Brain microvascular endothelial cell (primary cell): ENCODE measurements around the gene UTP11.
"Not testable (repeated sequence)": the region's sequence is repeated elsewhere in the genome, so short reads cannot be mapped to it uniquely, and the experiment has no call there.

Source experiments
- DNase-seq: peaks from one replicate; pipeline ENCODE4 v3.0.0-alpha.2; 2020
- H3K27ac ChIP-seq: fragments of 250-450 bp; sonication (Bioruptor Pico); 2 replicates; pipeline ENCODE4 v1.5.1; 2020; ENCODE audit warnings: mild to moderate bottlenecking, moderate library complexity
- H3K27me3 ChIP-seq: fragments of 250-450 bp; sonication (Bioruptor Pico); replicated peaks from 2 replicates; pipeline ENCODE4 v1.5.1; 2020; ENCODE audit warnings: mild to moderate bottlenecking
- H3K36me3 ChIP-seq: fragments of 250-450 bp; sonication (Bioruptor Pico); replicated peaks from 2 replicates; pipeline ENCODE4 v1.5.1; 2020; ENCODE audit warnings: mild to moderate bottlenecking
- H3K4me3 ChIP-seq: 2 replicates; pipeline ENCODE4 v1.5.1; 2011; ENCODE audit warnings: low read depth, mild to moderate bottlenecking, control low read depth, low read length, moderate library complexity
- CTCF ChIP-seq: IDR thresholded peaks from 2 replicates; pipeline ENCODE4 v1.5.1; 2011; ENCODE audit warnings: low read depth, mild to moderate bottlenecking, moderate library complexity, low read length, control low read depth, inconsistent platforms; ENCODE audit errors: missing control alignments
- in situ Hi-C: cut with HindIII; loops from 2 replicates; pipeline ENCODE4 v1.10.0; 2017; ENCODE audit warnings: low sequenced_read_pairs, low pct_ligation_motif_present

The UTP11 gene

GRCh38 chr1:38030596-38031512 lies 18.3 kb downstream of the UTP11 start:
- Histone ChIP-seq H3K4me3 (no peak overlapping the region), H3K36me3 (peaks cover 4% of the 10 kb centered on the region), H3K27ac (no peak overlapping the region), H3K27me3 (no peaks in the 10 kb centered on the region)
- DNase-seq, result no peak
- in situ Hi-C loops, result loop anchor here (25.0 kb wide), 1 partner anchor 781 kb away; no protein-coding TSS in a partner anchor
- TF ChIP-seq CTCF, result no peak

- H3K27me3 ChIP-seq, result no peaks in the 10 kb centered on the region
- in situ Hi-C loops, result loop anchor here (25.0 kb wide), 1 partner anchor 781 kb away; no protein-coding TSS in a partner anchor
- DNase-seq, result no peak
- H3K27ac ChIP-seq, result no peak overlapping the region
- H3K36me3 ChIP-seq, result no peaks in the 10 kb centered on the region
- no peak for TF ChIP-seq CTCF
- no peak overlapping the region for H3K4me3 ChIP-seq
These were observed 19.0 kb downstream of the UTP11 start for GRCh38 chr1:38031513-38031866.

- not testable (repeated sequence) for H3K36me3 ChIP-seq
- in situ Hi-C loops, result loop anchor here (25.0 kb wide), 1 partner anchor 779 kb away; no protein-coding TSS in a partner anchor
These were observed 20.5 kb downstream of the UTP11 start for GRCh38 chr1:38032992-38033391.

GRCh38 chr1:38034871-38035270 lies 22.3 kb downstream of the UTP11 start:
- DNase-seq, result no peak
- no peak for TF ChIP-seq CTCF
- Histone ChIP-seq H3K36me3 (no peaks in the 10 kb centered on the region), H3K4me3 (no peak overlapping the region), H3K27me3 (no peaks in the 10 kb centered on the region), H3K27ac (no peak overlapping the region)
- in situ Hi-C loops, result loop anchor here (25.0 kb wide), 1 partner anchor 777 kb away; no protein-coding TSS in a partner anchor

More at GRCh38 chr1:38032992-38033391, 20.5 kb downstream of the UTP11 start:
- not testable (repeated sequence) for H3K4me3 ChIP-seq, H3K27ac ChIP-seq, DNase-seq, H3K27me3 ChIP-seq

- no peak for DNase-seq
- peak; percentile 64 for TF ChIP-seq CTCF
- in situ Hi-C loops, result loop anchor here (25.0 kb wide), 1 partner anchor 775 kb away; no protein-coding TSS in a partner anchor
These were observed 24.8 kb downstream of the UTP11 start for GRCh38 chr1:38037221-38037939.

GRCh38 chr1:38038861-38039260 lies 26.3 kb downstream of the UTP11 start:
- in situ Hi-C loops, result loop anchor here (25.0 kb wide), 1 partner anchor 773 kb away; no protein-coding TSS in a partner anchor
- no peak overlapping the region for H3K27ac ChIP-seq
- no peak for DNase-seq
- no peak overlapping the region for H3K4me3 ChIP-seq
- no peak for TF ChIP-seq CTCF
- H3K36me3 ChIP-seq, result no peaks in the 10 kb centered on the region
- H3K27me3 ChIP-seq, result peaks cover 24% of the 10 kb centered on the region

More at GRCh38 chr1:38037221-38037939, 24.8 kb downstream of the UTP11 start:
- H3K27me3 ChIP-seq, result peaks cover 11% of the 10 kb centered on the region
- H3K27ac ChIP-seq, result no peak overlapping the region
- no peaks in the 10 kb centered on the region for H3K36me3 ChIP-seq
- no peak overlapping the region for H3K4me3 ChIP-seq
